GM23338 (cell line): ENCODE results near the gene ACO1.

Source experiments
- CREB1 ChIP-seq: fragments of 250-450 bp; sonication (Bioruptor Pico); IDR thresholded peaks from 2 replicates; pipeline ENCODE4 v1.5.0; 2020; ENCODE audit warnings: low read depth, mild to moderate bottlenecking, moderate library complexity
- CTCF ChIP-seq, 2 experiments: fragments of 200-600 bp in 1 of 2; sonication (generic) in 1 of 2; conservative IDR thresholded peaks; 2 replicates each; pipeline versions ENCODE4 v1.5.1 to v1.6.1; 2016 to 2017; ENCODE audit warnings: antibody characterized with exemption in 2 of 2, low read depth in 2 of 2, mild to moderate bottlenecking in 2 of 2, moderate library complexity in 1 of 2
- EZH2 ChIP-seq: fragments of 200-600 bp; sonication (generic); IDR thresholded peaks from one replicate; pipeline ENCODE4 v1.8.0; 2017; ENCODE audit warnings: antibody characterized with exemption, mild to moderate bottlenecking, low read depth; ENCODE audit not compliant: unreplicated experiment
- EZH2phosphoT487 ChIP-seq: fragments of 200-600 bp; sonication (generic); IDR thresholded peaks from one replicate; pipeline ENCODE4 v1.8.1; 2018; ENCODE audit warnings: antibody characterized with exemption; ENCODE audit not compliant: unreplicated experiment
- JUNB ChIP-seq: IDR thresholded peaks from one replicate; pipeline ENCODE4 v1.6.1; 2016; ENCODE audit warnings: antibody characterized with exemption; ENCODE audit not compliant: unreplicated experiment
- POLR2AphosphoS5 ChIP-seq: IDR thresholded peaks from 2 replicates; pipeline ENCODE4 v1.6.1; 2016; ENCODE audit warnings: antibody characterized with exemption, low read depth

- TF ChIP-seq CTCF (conservative IDR thresholded peaks at IDR 0.05; ENCODE audit: low read depth in 2 of 2): peak; percentile 39 to 53
- no peak for TF ChIP-seq EZH2phosphoT487
- TF ChIP-seq EZH2: no peak
- no peak for TF ChIP-seq CREB1 (CRISPR knock-in tag)
- no peak for TF ChIP-seq POLR2AphosphoS5
- TF ChIP-seq JUNB: no peak
Observed at GRCh38 chr9:32395510-32396216, 11.2 kb downstream of the ACO1 start.
